ENCODE measurements around the gene CEL. TPM values are rescaled to one million over a fixed set of nuclear protein-coding genes. Genes with fewer than 3 reads are reported as not detected.
A peak's percentile ranks its signal among the peaks of the same experiment; 100 is the strongest.

Gene CEL
- polyA plus RNA-seq, 3 donors, result 1.5 to 9,324 (median 2.5) TPM

GRCh38 chr9:133119846-133120500 lies 58.2 kb downstream of the CEL start:
- H3K27ac ChIP-seq (ENCODE audit: low read depth, low read length), result peak overlapping the region; percentile 32
- WGBS, 3 donors, result 19 to 37% (median 30%) methylated on average over 21 of the region's 21 CpGs

DNA sequence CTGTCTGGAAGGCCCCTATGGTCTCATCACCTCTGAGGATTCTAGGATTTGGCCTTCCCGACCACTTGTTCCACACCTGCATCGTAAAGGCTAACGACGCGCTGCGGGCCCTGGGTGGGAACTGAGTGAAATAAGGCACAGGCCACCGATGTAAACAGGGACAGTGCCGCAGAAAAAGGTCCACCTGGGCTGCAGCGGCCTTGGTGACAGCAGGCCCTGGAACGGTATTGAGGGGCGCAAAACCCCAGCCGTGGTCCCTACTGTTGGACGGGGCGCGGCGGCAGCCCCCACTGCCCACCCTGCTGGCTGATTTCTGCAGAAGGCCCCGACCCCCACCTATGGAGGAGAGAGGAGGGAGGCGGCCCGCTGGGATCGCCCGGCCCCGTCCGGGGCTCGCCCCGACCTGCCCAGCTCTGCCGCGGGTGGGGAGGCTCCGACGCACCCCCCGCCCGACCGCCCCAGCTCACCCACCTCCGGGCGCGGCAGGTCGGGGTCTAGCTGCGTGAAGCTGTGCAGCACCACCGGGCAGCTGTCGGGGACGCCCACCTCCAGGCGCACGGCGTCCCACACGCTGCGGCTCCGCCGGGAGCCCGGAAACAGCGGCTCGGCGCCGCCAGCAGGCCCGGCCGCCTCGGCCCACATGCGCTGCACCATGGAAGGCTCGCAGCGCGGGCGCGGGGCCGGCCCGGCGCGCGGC lies 58.9 kb downstream of the CEL start:
- 1% methylated on average over 60 to 66 of the region's 66 CpGs for WGBS, 3 donors
- H3K27ac ChIP-seq (ENCODE audit: low read depth, low read length), result peak overlapping the region; percentile 92

Other genes starting within 250 kb of the CEL start
- gene AK8, start 183.7 kb upstream of the CEL start, polyA plus RNA-seq, result under 1 TPM in 2 of 3 donors, not detected in 1; 0.12 to 0.66 TPM
- gene SPACA9, start 183.1 kb upstream of the CEL start, polyA plus RNA-seq, result 1 to 10 TPM; 2.9 to 6.3 (median 3.1) TPM
- gene TSC1, start 117.4 kb upstream of the CEL start, polyA plus RNA-seq, result 10 to 100 TPM in 2 of 3 donors, 1 to 10 TPM in 1; 8.8 to 13.8 (median 11.4) TPM
- gene GFI1B, start 83.3 kb upstream of the CEL start, polyA plus RNA-seq, result under 1 TPM in 2 of 3 donors, not detected in 1; 0.02 to 0.04 TPM
- 10 to 100 TPM; 30.6 to 38.3 (median 30.8) TPM for gene GTF3C5, start 31.0 kb upstream of the CEL start, polyA plus RNA-seq
- gene RALGDS, start 59.3 kb downstream of the CEL start, polyA plus RNA-seq, result 10 to 100 TPM; 31.0 to 98.2 (median 68.8) TPM
- 10 to 100 TPM in 1 of 3 donors, 1 to 10 TPM in 2; 2.6 to 10.7 (median 9.9) TPM for gene GBGT1, start 101.9 kb downstream of the CEL start, polyA plus RNA-seq
- not detected for gene OBP2B, start 147.3 kb downstream of the CEL start, polyA plus RNA-seq
- gene ABO, start 213.2 kb downstream of the CEL start, polyA plus RNA-seq, result 1 to 10 TPM; 1.3 to 1.7 (median 1.5) TPM

Data from adipose tissue (tissue), 3 donors.